HG03039 (cell line): ENCODE measurements around the gene CARMIL1.
"Not testable (repeated sequence)": the region's sequence is repeated elsewhere in the genome, so short reads cannot be mapped to it uniquely, and the experiment has no call there.

Source experiments
- ATAC-seq: cut with Tn5 transposase; IDR thresholded peaks from one replicate; pipeline ENCODE4 v1.9.1; 2021; ENCODE audit warnings: mild to moderate bottlenecking, moderate library complexity; ENCODE audit not compliant: unreplicated experiment

The CARMIL1 gene

DNA sequence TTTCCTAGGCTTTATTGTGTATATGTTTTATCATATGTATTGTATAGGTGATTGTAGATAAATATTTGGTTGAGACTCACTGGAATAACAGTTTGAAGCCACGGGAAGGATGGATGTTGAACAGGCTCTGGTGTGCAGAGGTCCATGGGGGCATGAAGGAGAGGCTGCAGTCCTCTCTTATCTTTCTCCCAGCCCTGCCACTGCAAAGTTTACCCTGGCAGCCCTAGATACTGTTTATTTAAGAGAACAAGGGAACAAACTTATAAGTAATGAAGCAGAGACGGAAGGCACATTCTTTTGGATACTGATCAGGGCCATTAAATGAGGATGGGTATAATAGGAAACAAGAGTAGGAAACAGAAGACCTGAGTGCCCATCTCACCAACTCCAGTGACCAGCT is 269.3 kb downstream of the CARMIL1 start:
- ATAC-seq = no peak

DNA sequence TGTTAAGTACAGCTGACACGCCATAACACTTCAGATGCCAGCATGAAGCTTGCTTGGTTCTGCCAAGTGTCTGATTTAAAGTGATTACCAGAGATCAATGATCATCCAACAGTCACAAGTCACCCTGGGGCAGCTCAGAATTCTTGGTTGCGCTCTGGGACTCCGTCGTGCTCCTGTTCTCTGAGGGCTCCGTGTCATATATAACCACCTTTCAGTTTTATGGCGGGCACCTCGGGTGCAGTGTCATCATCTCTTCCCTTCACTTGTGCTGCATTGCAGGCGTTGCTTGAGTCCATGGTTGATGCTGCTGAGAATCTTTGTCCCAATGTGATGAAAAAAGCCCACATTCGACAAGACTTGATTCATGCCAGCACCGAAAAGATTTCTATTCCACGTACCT is 271.5 kb downstream of the CARMIL1 start:
- ATAC-seq = no peak

DNA sequence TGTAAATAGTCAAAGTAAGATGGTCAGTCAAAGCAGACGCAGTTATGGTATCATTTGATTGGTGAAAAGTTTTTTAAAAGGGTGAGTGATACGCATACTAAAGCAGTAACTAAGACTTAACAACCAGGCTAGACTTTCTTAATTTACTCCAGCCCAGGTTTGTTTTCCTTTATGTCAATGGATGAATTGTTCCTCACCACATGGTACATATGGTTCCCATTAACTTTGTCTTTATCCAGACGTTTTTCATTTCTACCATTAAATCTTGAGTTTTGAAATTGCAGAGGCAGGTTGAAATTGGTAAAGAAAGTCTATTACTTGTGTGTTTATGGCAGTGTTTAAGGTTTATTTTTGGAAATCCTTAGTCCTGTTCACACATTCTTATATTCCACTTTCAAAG is 274.3 kb downstream of the CARMIL1 start:
- ATAC-seq = no peak

GRCh38 chr6:25555188-25555587 is 276.0 kb downstream of the CARMIL1 start:
- ATAC-seq = no peak

- ATAC-seq = no peak
Measured at GRCh38 chr6:25556516-25556915, 277.3 kb downstream of the CARMIL1 start.

- ATAC-seq = no peak
Measured at GRCh38 chr6:25558155-25558817, 279.1 kb downstream of the CARMIL1 start.

GRCh38 chr6:25560865-25561264 is 281.7 kb downstream of the CARMIL1 start:
- no peak for ATAC-seq

- ATAC-seq = no peak
Measured at GRCh38 chr6:25564943-25565342, 285.8 kb downstream of the CARMIL1 start.

GRCh38 chr6:25570578-25570977 is 291.4 kb downstream of the CARMIL1 start:
- ATAC-seq = no peak

DNA sequence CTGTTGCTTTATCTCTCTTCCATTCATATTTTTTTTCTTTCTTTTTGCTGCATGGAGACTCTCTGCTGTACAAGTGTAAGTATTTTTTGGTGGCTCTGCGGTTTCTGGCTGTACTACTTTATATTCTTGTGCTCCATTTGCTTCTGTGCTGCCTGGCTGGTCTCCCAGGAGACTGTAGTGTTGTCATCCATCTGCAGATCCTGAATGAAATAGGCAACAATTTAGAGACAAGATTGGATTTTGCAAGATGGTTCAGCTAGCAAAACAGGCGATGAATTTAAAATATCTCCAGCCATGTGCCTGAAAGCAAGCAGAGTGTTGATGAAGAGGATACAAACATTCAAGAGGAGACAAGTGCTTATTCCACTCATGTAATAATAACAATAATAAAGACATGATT is 297.7 kb downstream of the CARMIL1 start:
- no peak for ATAC-seq

GRCh38 chr6:25578538-25578937 is 299.4 kb downstream of the CARMIL1 start:
- no peak for ATAC-seq

DNA sequence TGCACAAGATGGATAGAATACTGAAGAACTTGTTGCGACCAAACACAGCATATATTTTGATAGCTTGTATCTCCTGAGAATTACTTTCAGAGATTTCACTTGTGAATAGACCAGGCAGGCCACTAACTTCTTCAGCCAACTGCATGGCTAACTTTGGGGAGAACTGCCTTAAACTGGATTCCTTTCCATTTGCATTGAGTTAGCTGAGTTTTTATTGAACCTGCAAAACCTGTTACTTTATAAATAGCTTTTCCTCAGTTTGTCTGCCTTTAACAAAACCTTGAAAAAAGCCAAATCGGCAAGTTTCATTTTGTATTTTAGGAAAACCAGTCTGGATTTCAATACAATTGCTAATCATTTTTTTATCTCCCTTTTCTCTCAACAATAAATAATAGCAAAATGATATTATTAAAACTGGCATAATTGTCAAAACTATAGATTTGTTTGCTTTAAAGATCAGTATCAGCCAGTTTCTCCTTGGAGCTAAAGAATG is 300.3 kb downstream of the CARMIL1 start:
- no peak for ATAC-seq

GRCh38 chr6:25579902-25580495 is 300.8 kb downstream of the CARMIL1 start:
- ATAC-seq = no peak

- ATAC-seq = no peak
Measured at GRCh38 chr6:25582101-25582500, 302.9 kb downstream of the CARMIL1 start.

DNA sequence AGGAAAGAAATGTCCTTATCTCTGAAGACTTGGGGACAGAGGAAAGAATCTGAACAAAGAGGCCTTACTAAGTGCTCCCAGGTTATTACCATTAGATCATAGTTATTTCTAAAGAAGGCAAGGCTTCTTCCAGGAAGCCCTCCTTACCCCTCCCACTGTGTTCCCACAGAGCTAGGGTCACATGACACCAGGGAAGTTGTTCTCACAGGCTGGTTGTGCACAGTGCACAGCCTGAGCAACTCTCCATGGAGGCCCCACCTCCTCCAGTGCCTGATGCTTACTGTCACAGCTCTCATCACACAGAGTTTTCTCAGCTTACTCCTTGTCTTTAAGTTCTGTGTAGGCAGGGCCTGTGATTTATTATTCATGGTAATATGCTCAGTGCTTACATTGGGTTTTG is 303.9 kb downstream of the CARMIL1 start:
- no peak for ATAC-seq

DNA sequence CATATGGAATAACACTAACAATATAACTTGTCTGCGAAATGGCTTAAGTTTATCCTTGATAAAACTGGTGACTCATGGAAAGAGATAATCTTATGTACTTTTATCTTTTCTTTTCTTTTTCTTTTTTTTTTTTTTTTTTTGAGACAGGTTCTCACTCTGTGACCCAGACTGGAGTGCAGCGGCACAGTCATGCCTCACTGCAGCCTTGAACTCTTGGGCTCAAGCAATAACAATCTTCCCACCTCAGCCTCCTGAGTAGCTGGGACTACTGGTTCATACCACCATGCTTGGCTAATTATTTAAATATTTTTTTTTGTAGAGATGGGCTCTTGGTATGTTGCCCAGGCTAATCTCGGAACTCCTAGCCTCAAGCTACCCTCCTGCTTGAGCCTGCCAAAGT is 304.7 kb downstream of the CARMIL1 start:
- no peak for ATAC-seq

GRCh38 chr6:25585225-25585624 is 306.1 kb downstream of the CARMIL1 start:
- ATAC-seq = no peak

GRCh38 chr6:25586119-25586518 is 306.9 kb downstream of the CARMIL1 start:
- not testable (repeated sequence) for ATAC-seq

DNA sequence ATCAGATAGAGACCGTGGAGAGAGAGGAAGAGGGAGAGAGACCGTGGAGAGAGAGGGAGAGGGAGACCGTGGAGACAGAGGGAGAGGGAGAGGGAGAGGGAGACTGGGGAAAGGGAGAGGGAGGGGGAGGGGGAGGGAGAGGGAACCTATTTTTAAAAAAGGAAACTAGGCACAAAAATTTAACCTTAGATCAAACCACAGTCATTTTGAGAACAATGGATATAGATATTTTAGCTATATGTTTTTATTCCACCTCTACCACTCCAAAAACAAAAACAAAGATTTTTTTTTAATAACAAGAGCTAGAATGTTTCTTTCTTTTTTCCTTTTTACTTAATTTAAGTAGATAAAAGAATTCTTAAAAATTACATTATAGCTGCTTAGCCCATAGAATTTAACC is 307.8 kb downstream of the CARMIL1 start:
- no peak for ATAC-seq

- no peak for ATAC-seq
Measured at GRCh38 chr6:25590986-25591385, 311.8 kb downstream of the CARMIL1 start.

DNA sequence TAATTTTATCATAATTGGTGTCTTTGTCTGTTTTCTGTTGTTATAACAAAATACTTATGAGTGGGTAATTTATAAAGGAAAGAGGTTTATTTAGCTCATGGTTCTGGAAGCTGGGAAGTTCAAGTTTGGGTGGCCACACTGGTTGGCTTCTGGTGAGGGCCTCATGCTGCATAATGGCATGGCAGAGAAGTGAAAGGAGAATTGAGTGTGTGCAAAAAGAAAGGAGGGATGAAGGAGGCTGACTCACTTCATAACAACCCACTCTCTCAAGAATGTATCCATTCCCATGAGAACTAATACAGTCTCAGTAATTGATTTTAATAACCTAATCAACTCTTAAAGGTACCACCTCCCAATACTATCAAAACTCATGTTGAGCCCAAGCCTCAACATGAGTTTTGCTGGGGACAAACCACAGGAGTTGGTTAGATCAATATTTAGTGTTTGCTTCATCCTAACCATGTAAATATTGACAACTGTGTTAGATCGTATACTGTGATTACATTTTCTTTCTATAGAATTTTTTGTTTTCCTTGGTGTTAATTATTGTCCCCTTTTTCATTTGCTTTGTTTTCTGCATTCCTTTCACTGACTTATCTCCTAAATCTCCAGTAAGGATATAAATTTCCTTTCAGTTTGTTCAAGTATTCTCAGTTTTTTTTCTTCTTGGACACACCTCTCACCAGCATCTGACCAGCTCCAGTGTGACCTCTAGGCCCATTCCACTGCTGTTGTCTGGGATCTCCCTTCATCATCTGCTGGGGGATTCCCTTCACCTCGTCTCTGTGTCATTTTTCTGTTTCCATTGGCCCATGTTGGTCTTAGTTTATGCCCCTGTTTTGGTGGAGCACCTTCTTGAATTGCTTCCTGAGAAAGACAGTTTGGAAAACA is 318.0 kb downstream of the CARMIL1 start:
- ATAC-seq = no peak
